ENCODE measurements around the gene PPP3CA. TPM values are rescaled to one million over a fixed set of nuclear protein-coding genes. Genes with fewer than 3 reads are reported as not detected.
"Not testable (repeated sequence)": the region's sequence is repeated elsewhere in the genome, so short reads cannot be mapped to it uniquely, and the experiment has no call there.

The PPP3CA gene
- total RNA-seq, 2 experiments from 2014 or later, result 31.1 to 33.4 TPM

GRCh38 chr4:101020956-101021355 lies 326.4 kb downstream of the PPP3CA start:
- H3K27me3 Mint-ChIP-seq, result no peaks in the 10 kb centered on the region
- peaks cover 37% of the 10 kb centered on the region for H3K4me1 Mint-ChIP-seq
- POLR2A ChIA-PET, result interaction anchor here (1.4 kb wide), 1 partner anchor 10 kb away, joined by 3 read pairs; no protein-coding TSS in a partner anchor

GRCh38 chr4:101019941-101020401 lies 327.4 kb downstream of the PPP3CA start:
- Mint-ChIP-seq H3K27ac (peak overlapping the region; percentile 80), H3K4me1 (peaks cover 37% of the 10 kb centered on the region), H3K9me3 (no peaks in the 10 kb centered on the region), H3K4me3 (peak overlapping the region; percentile 26), H3K27me3 (no peaks in the 10 kb centered on the region), H3K36me3 (peaks cover 17% of the 10 kb centered on the region)
- no peak for DNase-seq
- peak; percentile 58 for ATAC-seq (ENCODE audit: low read depth)
- POLR2A ChIA-PET, result interaction anchor here (0.7 to 1.8 kb wide), 4 partner anchors 10 to 325 kb away, joined by 3 to 4 read pairs (median 3); no protein-coding TSS in a partner anchor

More at GRCh38 chr4:101020956-101021355, 326.4 kb downstream of the PPP3CA start:
- Mint-ChIP-seq H3K9me3 (no peaks in the 10 kb centered on the region), H3K27ac (peak overlapping the region; percentile 62), H3K36me3 (peaks cover 19% of the 10 kb centered on the region), H3K4me3 (peak overlapping the region; percentile 53)
- ATAC-seq (ENCODE audit: low read depth) (peak; percentile 95), DNase-seq (no peak)

- Mint-ChIP-seq H3K27ac (peak overlapping the region; percentile 80), H3K9me3 (no peaks in the 10 kb centered on the region), H3K36me3 (peaks cover 13% of the 10 kb centered on the region), H3K27me3 (no peaks in the 10 kb centered on the region), H3K4me3 (no peak overlapping the region), H3K4me1 (peaks cover 37% of the 10 kb centered on the region)
- POLR2A ChIA-PET, result interaction anchor here (1.5 to 1.8 kb wide), 2 partner anchors 9 to 325 kb away, joined by 3 to 4 read pairs; no protein-coding TSS in a partner anchor
- ATAC-seq (ENCODE audit: low read depth) (no peak), DNase-seq (no peak)
Measured at GRCh38 chr4:101019313-101019712, 328.0 kb downstream of the PPP3CA start.

- Mint-ChIP-seq H3K4me3 (no peak overlapping the region), H3K36me3 (peaks cover 13% of the 10 kb centered on the region), H3K4me1 (peaks cover 37% of the 10 kb centered on the region), H3K27ac (peak overlapping the region; percentile 80), H3K27me3 (no peaks in the 10 kb centered on the region), H3K9me3 (no peaks in the 10 kb centered on the region)
- DNase-seq (no peak), ATAC-seq (ENCODE audit: low read depth) (no peak)
- POLR2A ChIA-PET, result interaction anchor here (1.8 kb wide), 1 partner anchor 8 kb away, joined by 4 read pairs; no protein-coding TSS in a partner anchor
Measured at GRCh38 chr4:101018836-101019235, 328.5 kb downstream of the PPP3CA start.

GRCh38 chr4:101014417-101014816 lies 332.9 kb downstream of the PPP3CA start:
- no peaks in the 10 kb centered on the region for H3K27me3 Mint-ChIP-seq
- H3K36me3 Mint-ChIP-seq, result peaks cover 4% of the 10 kb centered on the region
- H3K9me3 Mint-ChIP-seq, result no peaks in the 10 kb centered on the region
- H3K4me1 Mint-ChIP-seq, result peaks cover 21% of the 10 kb centered on the region
- DNase-seq (no peak), ATAC-seq (ENCODE audit: low read depth) (no peak)
- POLR2A ChIA-PET, result no interaction called here
- no peak overlapping the region for H3K27ac Mint-ChIP-seq
- H3K4me3 Mint-ChIP-seq, result no peak overlapping the region

GRCh38 chr4:101010987-101011386 lies 336.3 kb downstream of the PPP3CA start:
- no peak for ATAC-seq (ENCODE audit: low read depth)
- no peak overlapping the region for H3K4me3 Mint-ChIP-seq
- POLR2A ChIA-PET, result interaction anchor here (1.1 to 1.2 kb wide), 2 partner anchors 9 to 10 kb away, joined by 3 to 4 read pairs; no protein-coding TSS in a partner anchor
- DNase-seq, result no peak
- H3K36me3 Mint-ChIP-seq, result no peaks in the 10 kb centered on the region
- no peaks in the 10 kb centered on the region for H3K27me3 Mint-ChIP-seq
- H3K9me3 Mint-ChIP-seq, result no peaks in the 10 kb centered on the region
- peaks cover 13% of the 10 kb centered on the region for H3K4me1 Mint-ChIP-seq
- H3K27ac Mint-ChIP-seq, result no peak overlapping the region

- Mint-ChIP-seq H3K27me3 (no peaks in the 10 kb centered on the region), H3K9me3 (no peaks in the 10 kb centered on the region), H3K4me1 (peaks cover 12% of the 10 kb centered on the region), H3K4me3 (peak overlapping the region; percentile 12), H3K27ac (no peak overlapping the region), H3K36me3 (no peaks in the 10 kb centered on the region)
- POLR2A ChIA-PET, result no interaction called here
- no peak for DNase-seq
- ATAC-seq (ENCODE audit: low read depth), result peak; percentile 22
Measured at GRCh38 chr4:101009471-101009870, 337.9 kb downstream of the PPP3CA start.

- POLR2A ChIA-PET, result interaction anchor here (0.5 kb wide), 1 partner anchor 69 kb away, joined by 3 read pairs; no protein-coding TSS in a partner anchor
- Mint-ChIP-seq H3K36me3 (peaks cover 2% of the 10 kb centered on the region), H3K4me3 (no peak overlapping the region), H3K9me3 (peaks cover under 1% of the 10 kb centered on the region), H3K27me3 (no peaks in the 10 kb centered on the region), H3K27ac (no peak overlapping the region), H3K4me1 (peaks cover 12% of the 10 kb centered on the region)
- DNase-seq (no peak), ATAC-seq (ENCODE audit: low read depth) (no peak)
Measured at GRCh38 chr4:101008503-101008902, 338.8 kb downstream of the PPP3CA start.

- DNase-seq, result no peak
- Mint-ChIP-seq H3K36me3 (peaks cover 2% of the 10 kb centered on the region), H3K4me1 (peaks cover 9% of the 10 kb centered on the region), H3K9me3 (peaks cover 2% of the 10 kb centered on the region), H3K4me3 (no peak overlapping the region), H3K27ac (no peak overlapping the region), H3K27me3 (no peaks in the 10 kb centered on the region)
- POLR2A ChIA-PET, result no interaction called here
- ATAC-seq (ENCODE audit: low read depth), result no peak
Measured at GRCh38 chr4:101005659-101006058, 341.7 kb downstream of the PPP3CA start.

- DNase-seq (no peak), ATAC-seq (ENCODE audit: low read depth) (no peak)
- H3K36me3 Mint-ChIP-seq, result peaks cover 2% of the 10 kb centered on the region
- H3K4me1 Mint-ChIP-seq, result peaks cover 2% of the 10 kb centered on the region
- POLR2A ChIA-PET, result no interaction called here
- no peak overlapping the region for H3K4me3 Mint-ChIP-seq
- no peaks in the 10 kb centered on the region for H3K27me3 Mint-ChIP-seq
- no peak overlapping the region for H3K27ac Mint-ChIP-seq
- peaks cover 2% of the 10 kb centered on the region for H3K9me3 Mint-ChIP-seq
Measured at GRCh38 chr4:101000496-101000895, 346.8 kb downstream of the PPP3CA start.

GRCh38 chr4:100995671-100996070 lies 351.7 kb downstream of the PPP3CA start:
- Mint-ChIP-seq H3K4me3 (no peak overlapping the region), H3K4me1 (peaks cover 2% of the 10 kb centered on the region), H3K9me3 (no peaks in the 10 kb centered on the region), H3K27ac (no peak overlapping the region), H3K36me3 (no peaks in the 10 kb centered on the region), H3K27me3 (no peaks in the 10 kb centered on the region)
- ATAC-seq (ENCODE audit: low read depth) (no peak), DNase-seq (no peak)
- POLR2A ChIA-PET, result no interaction called here

- H3K4me1 Mint-ChIP-seq; ATAC-seq (ENCODE audit: low read depth); H3K36me3 Mint-ChIP-seq; POLR2A ChIA-PET; DNase-seq; H3K4me3 Mint-ChIP-seq; H3K9me3 Mint-ChIP-seq; H3K27me3 Mint-ChIP-seq; H3K27ac Mint-ChIP-seq: not testable (repeated sequence)
Measured at GRCh38 chr4:100995002-100995401, 352.3 kb downstream of the PPP3CA start.

- H3K9me3 Mint-ChIP-seq; H3K27ac Mint-ChIP-seq; H3K4me3 Mint-ChIP-seq; DNase-seq; POLR2A ChIA-PET; H3K27me3 Mint-ChIP-seq; H3K36me3 Mint-ChIP-seq; ATAC-seq (ENCODE audit: low read depth); H3K4me1 Mint-ChIP-seq: not testable (repeated sequence)
Measured at GRCh38 chr4:100991332-100992069, 355.8 kb downstream of the PPP3CA start.

- no peaks in the 10 kb centered on the region for H3K9me3 Mint-ChIP-seq
- no peaks in the 10 kb centered on the region for H3K36me3 Mint-ChIP-seq
- POLR2A ChIA-PET, result no interaction called here
- no peak overlapping the region for H3K4me3 Mint-ChIP-seq
- ATAC-seq (ENCODE audit: low read depth), result no peak
- H3K27me3 Mint-ChIP-seq, result peaks cover 5% of the 10 kb centered on the region
- no peak overlapping the region for H3K27ac Mint-ChIP-seq
- H3K4me1 Mint-ChIP-seq, result no peaks in the 10 kb centered on the region
- DNase-seq, result no peak
Measured at GRCh38 chr4:100989401-100989800, 357.9 kb downstream of the PPP3CA start.

Measured in activated naive CD8-positive, alpha-beta T cell treated with anti-CD3 and anti-CD28 coated beads, Interleukin-2, amount 10 ng/mL, durations not matched to agents 7 days and 5 days (primary cell).